K562 treated with DMSO at 1 percent for 4 hours (cell line): Measurements from ENCODE around the gene DNAJC17. TPM values are rescaled to one million over a fixed set of nuclear protein-coding genes. Genes with fewer than 3 reads are reported as not detected.

Source experiments
- total RNA-seq: library from RNA; unstranded; fragments of 300-600 nt; gene quantifications from 2 replicates; pipeline ENCODE4 v1.2.3, GENCODE V29; 2022; ENCODE audit not compliant: insufficient read depth

DNAJC17 gene
- 6.8 and 16.4 TPM in 2 replicates for total RNA-seq

GRCh38 chr15:40807028-40807887 is at the start of gene DNAJC17, which contains the start of gene ZFYVE19:
Gene DNAJC17 (minus strand): TSS chr15:40807473. CDS start chr15:40807446, 27 bp downstream.
Gene ZFYVE19 (plus strand): TSS chr15:40807089. CDS start chr15:40807590, 501 bp downstream.

GRCh38 chr15:40843885-40844695 is 36.8 kb upstream of the DNAJC17 start, which contains the start of gene SPINT1:
Gene SPINT1 (plus strand): TSS chr15:40844048. CDS start chr15:40844555, 507 bp downstream.

GRCh38 chr15:40828447-40829036 is 21.3 kb upstream of the DNAJC17 start, which contains the start of gene PPP1R14D:
Gene PPP1R14D (minus strand): TSS chr15:40828708. CDS start chr15:40828641, 67 bp downstream.

GRCh38 chr15:40769274-40770146 is 37.8 kb downstream of the DNAJC17 start, which contains the start of gene C15orf62:
Gene C15orf62 (plus strand): TSS chr15:40769980. CDS start chr15:40770496, 516 bp downstream.

GRCh38 chr15:40763801-40764628 is 43.3 kb downstream of the DNAJC17 start, which contains the start of gene GCHFR:
Gene GCHFR (plus strand): TSS chr15:40764068. CDS start chr15:40764181, 113 bp downstream.

GRCh38 chr15:40754883-40755811 is 52.1 kb downstream of the DNAJC17 start, which contains the start of gene RMDN3:
Gene RMDN3 (minus strand): TSS chr15:40755254. CDS start chr15:40754783, 471 bp downstream.

Other genes starting within 250 kb of the DNAJC17 start
- 17.2 and 26.3 TPM in 2 replicates for gene CCDC32, start 242.4 kb downstream of the DNAJC17 start, total RNA-seq
- 9.7 and 9.8 TPM in 2 replicates for gene RPUSD2, start 238.2 kb downstream of the DNAJC17 start, total RNA-seq
- gene KNL1, start 213.2 kb downstream of the DNAJC17 start, total RNA-seq, result 19.5 and 20.2 TPM in 2 replicates
- gene RAD51, start 112.3 kb downstream of the DNAJC17 start, total RNA-seq, result 37.2 and 40.7 TPM in 2 replicates
- gene RMDN3, start 52.2 kb downstream of the DNAJC17 start, total RNA-seq, result 36.0 and 37.0 TPM in 2 replicates
- gene GCHFR, start 43.4 kb downstream of the DNAJC17 start, total RNA-seq, result 54.7 and 68.4 TPM in 2 replicates
- 4.8 and 6.5 TPM in 2 replicates for gene C15orf62, start 37.5 kb downstream of the DNAJC17 start, total RNA-seq
- gene ZFYVE19, start 384 bp downstream of the DNAJC17 start, total RNA-seq, result 34.3 and 39.0 TPM in 2 replicates
- gene PPP1R14D, start 21.2 kb upstream of the DNAJC17 start, total RNA-seq, result not detected in 2 replicates
- 3.9 and 7.4 TPM in 2 replicates for gene SPINT1, start 36.6 kb upstream of the DNAJC17 start, total RNA-seq
- gene RHOV, start 66.8 kb upstream of the DNAJC17 start, total RNA-seq, result 0.76 and 2.1 TPM in 2 replicates
- 23.5 and 27.1 TPM in 2 replicates for gene VPS18, start 87.0 kb upstream of the DNAJC17 start, total RNA-seq
- gene DLL4, start 121.9 kb upstream of the DNAJC17 start, total RNA-seq, result 0.57 and 0.99 TPM in 2 replicates
- 68.8 and 72.6 TPM in 2 replicates for gene CHAC1, start 146.0 kb upstream of the DNAJC17 start, total RNA-seq